ENCODE measurements around the gene FAM187B. TPM values are rescaled to one million over a fixed set of nuclear protein-coding genes. Genes with fewer than 3 reads are reported as not detected.

Gene FAM187B
- total RNA-seq, 1 donor from 2014 or later = not detected

DNA sequence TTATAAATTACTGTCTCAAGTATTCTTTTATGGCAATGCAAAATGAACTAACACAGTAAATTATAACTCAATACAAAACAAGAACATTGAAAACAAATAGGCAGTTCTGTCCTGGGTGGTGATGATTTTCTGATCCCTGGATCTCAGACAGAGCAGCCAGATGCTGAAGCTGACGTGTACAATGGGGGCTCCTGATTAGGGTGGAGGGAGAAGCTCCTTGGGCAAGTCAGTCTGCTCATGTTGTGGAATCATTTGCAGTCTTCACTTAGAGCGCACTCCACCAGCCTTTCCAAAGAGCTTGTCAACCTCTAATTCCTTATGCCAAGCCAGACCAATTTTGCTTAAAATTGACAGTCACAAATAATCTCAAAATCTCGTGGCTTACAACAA, 52.4 kb downstream of the FAM187B start:
- no peak overlapping the region for H3K9ac ChIP-seq (ENCODE audit: low read length)
- H3K4me3 ChIP-seq (ENCODE audit: insufficient read depth, low read depth, low read length) = no peak overlapping the region
- no peaks in the 10 kb centered on the region for H3K79me2 ChIP-seq (ENCODE audit: insufficient read depth, low read length)
- H2AFZ ChIP-seq (ENCODE audit: low read depth, low read length) = no peak overlapping the region
- no peaks in the 10 kb centered on the region for H4K20me1 ChIP-seq (ENCODE audit: insufficient read depth, low read length)
- no peaks in the 10 kb centered on the region for H3K36me3 ChIP-seq (ENCODE audit: insufficient read depth, low read length)
- Mint-ChIP-seq H3K27ac (ENCODE audit: unreplicated experiment) (no peak overlapping the region), H3K27me3 (ENCODE audit: low read depth, unreplicated experiment) (peaks cover 8% of the 10 kb centered on the region), H3K36me3 (ENCODE audit: low read depth, unreplicated experiment) (peaks cover 3% of the 10 kb centered on the region), H3K9me3 (ENCODE audit: unreplicated experiment) (peaks cover 2% of the 10 kb centered on the region), H3K4me3 (ENCODE audit: unreplicated experiment) (no peak overlapping the region), H3K4me1 (ENCODE audit: low read depth, unreplicated experiment) (peaks cover 5% of the 10 kb centered on the region)
- FAIRE-seq (no peak), DNase-seq (ENCODE audit: low read depth) (no peak)
- H3K4me2 ChIP-seq (ENCODE audit: low read length) = no peak overlapping the region
- H3K27ac ChIP-seq (ENCODE audit: low read depth, low read length) = no peak overlapping the region
- no peaks in the 10 kb centered on the region for H3K4me1 ChIP-seq (ENCODE audit: insufficient read depth, low read length)
- H3K27me3 ChIP-seq (ENCODE audit: insufficient read depth, low read length) = no peaks in the 10 kb centered on the region
- no peak for TF ChIP-seq EZH2 (IDR thresholded peaks at IDR 0.05; ENCODE audit: insufficient read depth, low read length)
- TF ChIP-seq, protein P1, sequence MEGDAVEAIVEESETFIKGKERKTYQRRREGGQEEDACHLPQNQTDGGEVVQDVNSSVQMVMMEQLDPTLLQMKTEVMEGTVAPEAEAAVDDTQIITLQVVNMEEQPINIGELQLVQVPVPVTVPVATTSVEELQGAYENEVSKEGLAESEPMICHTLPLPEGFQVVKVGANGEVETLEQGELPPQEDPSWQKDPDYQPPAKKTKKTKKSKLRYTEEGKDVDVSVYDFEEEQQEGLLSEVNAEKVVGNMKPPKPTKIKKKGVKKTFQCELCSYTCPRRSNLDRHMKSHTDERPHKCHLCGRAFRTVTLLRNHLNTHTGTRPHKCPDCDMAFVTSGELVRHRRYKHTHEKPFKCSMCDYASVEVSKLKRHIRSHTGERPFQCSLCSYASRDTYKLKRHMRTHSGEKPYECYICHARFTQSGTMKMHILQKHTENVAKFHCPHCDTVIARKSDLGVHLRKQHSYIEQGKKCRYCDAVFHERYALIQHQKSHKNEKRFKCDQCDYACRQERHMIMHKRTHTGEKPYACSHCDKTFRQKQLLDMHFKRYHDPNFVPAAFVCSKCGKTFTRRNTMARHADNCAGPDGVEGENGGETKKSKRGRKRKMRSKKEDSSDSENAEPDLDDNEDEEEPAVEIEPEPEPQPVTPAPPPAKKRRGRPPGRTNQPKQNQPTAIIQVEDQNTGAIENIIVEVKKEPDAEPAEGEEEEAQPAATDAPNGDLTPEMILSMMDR (IDR thresholded peaks at IDR 0.05; ENCODE audit: insufficient read depth, low read depth, low read length) = no peak
- H3K9me3 ChIP-seq (ENCODE audit: insufficient read depth, low read depth, low read length) = no peaks in the 10 kb centered on the region

Other genes with a start within 250 kb of the FAM187B start
- gene GRAMD1A, start 228.4 kb downstream of the FAM187B start, total RNA-seq = 64.6 and 67.4 TPM in 2 replicates
- 2.1 and 3.0 TPM in 2 replicates for gene SCN1B, start 198.3 kb downstream of the FAM187B start, total RNA-seq
- 0.31 and 0.73 TPM in 2 replicates for gene HPN, start 187.0 kb downstream of the FAM187B start, total RNA-seq
- not detected in 2 replicates for gene FXYD3, start 112.9 kb downstream of the FAM187B start, total RNA-seq
- 0.20 and 0.29 TPM in 2 replicates for gene LGI4, start 93.7 kb downstream of the FAM187B start, total RNA-seq
- 0.52 and 1.1 TPM in 2 replicates for gene FXYD1, start 89.9 kb downstream of the FAM187B start, total RNA-seq
- gene FXYD7, start 85.5 kb downstream of the FAM187B start, total RNA-seq = 0.65 TPM in 1 of 2 replicates, not detected in the other
- gene FXYD5, start 74.0 kb downstream of the FAM187B start, total RNA-seq = 96.9 and 108 TPM in 2 replicates
- 8.4 and 18.1 TPM in 2 replicates for gene LSR, start 20.3 kb upstream of the FAM187B start, total RNA-seq
- gene USF2, start 40.2 kb upstream of the FAM187B start, total RNA-seq = 68.9 and 70.0 TPM in 2 replicates
- 0.36 and 0.38 TPM in 2 replicates for gene HAMP, start 53.8 kb upstream of the FAM187B start, total RNA-seq
- not detected in 2 replicates for gene MAG, start 63.4 kb upstream of the FAM187B start, total RNA-seq
- gene CD22, start 100.4 kb upstream of the FAM187B start, total RNA-seq = not detected in 2 replicates
- gene FFAR1, start 119.2 kb upstream of the FAM187B start, total RNA-seq = not detected in 2 replicates
- not detected in 2 replicates for gene FFAR3, start 129.7 kb upstream of the FAM187B start, total RNA-seq
- gene GPR42, start 142.3 kb upstream of the FAM187B start, total RNA-seq = not detected in 2 replicates
- not detected in 2 replicates for gene FFAR2, start 219.5 kb upstream of the FAM187B start, total RNA-seq

Measured in astrocyte (in vitro differentiated cells and primary cell).